Panc1 (cell line): ENCODE results near the gene POU6F1. TPM values are rescaled to one million over a fixed set of nuclear protein-coding genes. Genes with fewer than 3 reads are reported as not detected.

Source experiments
- ATAC-seq: fragments of 200-7000 bp; cut with Tn5 transposase; 2 replicates; pipeline ENCODE4 v1.9.1; 2020; ENCODE audit warnings: mild to moderate bottlenecking, moderate library complexity
- BruUV-seq: library from RNA; stranded (reverse); fragments of 400-500 nt; replicated peaks from 2 replicates; lab custom pipeline; 2021; lab: Mats Ljungman, UMichigan
- CTCF ChIA-PET: fragments of 300-600 bp; sonication (Branson Sonifier 250); formaldehyde crosslinking; loops from one replicate; lab custom pipeline; 2022; ENCODE audit warnings: antibody characterized with exemption; lab: Charles Lee
- POLR2A ChIA-PET: fragments of 300-600 bp; sonication (Branson Sonifier 250); formaldehyde crosslinking; loops from one replicate; lab custom pipeline; 2022; ENCODE audit warnings: antibody characterized with exemption; lab: Charles Lee
- DNase-seq: peaks from one replicate; pipeline ENCODE4 v3.0.0-alpha.2; 2010; ENCODE audit warnings: low read depth, low spot score
- H3K27ac ChIP-seq: 2 replicates; pipeline ENCODE4 v1.5.1; 2011; ENCODE audit warnings: mild to moderate bottlenecking, low read length, inconsistent platforms
- H3K27me3 ChIP-seq: fragments of 200-500 bp; sonication (Bioruptor generic); 2 replicates; pipeline ENCODE4 v1.6.0; 2014; ENCODE audit warnings: low read length, inconsistent platforms; ENCODE audit not compliant: control insufficient read depth, insufficient read depth
- H3K36me3 ChIP-seq: fragments of 200-500 bp; sonication (Bioruptor generic); 2 replicates; pipeline ENCODE4 v1.5.1; 2014; ENCODE audit warnings: inconsistent platforms, mild to moderate bottlenecking, low read length, moderate library complexity; ENCODE audit not compliant: control insufficient read depth, insufficient read depth
- H3K4me1 ChIP-seq: 2 replicates; pipeline ENCODE4 v1.5.1; 2011; ENCODE audit warnings: inconsistent platforms, mild to moderate bottlenecking, low read length, moderate library complexity; ENCODE audit not compliant: control insufficient read depth, insufficient read depth
- H3K4me3 ChIP-seq, 2 experiments: 2 replicates each; pipeline ENCODE4 v1.5.1; 2011 to 2012; ENCODE audit warnings: low read depth in 2 of 2, low read length in 2 of 2, mild to moderate bottlenecking in 2 of 2, inconsistent platforms in 1 of 2, moderate library complexity in 1 of 2
- H3K9me3 ChIP-seq: fragments of 200-500 bp; sonication (Bioruptor generic); 2 replicates; pipeline ENCODE4 v1.5.1; 2014; ENCODE audit warnings: low read depth, mild to moderate bottlenecking, inconsistent platforms, low read length, moderate library complexity; ENCODE audit not compliant: control insufficient read depth, insufficient read depth
- CTCF ChIP-seq: fragments of 450-650 bp; IDR thresholded peaks from 2 replicates; pipeline ENCODE4 v1.5.1; 2017; ENCODE audit warnings: mild to moderate bottlenecking
- POLR2AphosphoS5 ChIP-seq: IDR thresholded peaks from 2 replicates; pipeline ENCODE4 v1.6.1; 2012; ENCODE audit warnings: mild to moderate bottlenecking, low read depth, low read length, moderate library complexity
- REST ChIP-seq, 2 experiments: IDR thresholded peaks; 2 replicates each; pipeline ENCODE4 v1.6.1; 2011 to 2012; ENCODE audit warnings: low read depth in 2 of 2, control low read depth in 1 of 2, low read length in 1 of 2, mild to moderate bottlenecking in 1 of 2, moderate library complexity in 1 of 2; ENCODE audit not compliant: insufficient read depth in 1 of 2
- SIN3A ChIP-seq: IDR thresholded peaks from 2 replicates; pipeline ENCODE4 v1.6.1; 2012; ENCODE audit warnings: low read depth, mild to moderate bottlenecking, low read length, moderate library complexity, borderline replicate concordance; ENCODE audit not compliant: insufficient read depth
- TCF7L2 ChIP-seq: IDR thresholded peaks from 2 replicates; pipeline ENCODE4 v1.6.1; 2011; ENCODE audit warnings: mild to moderate bottlenecking, low read depth, low read length, inconsistent platforms
- in situ Hi-C: cut with HindIII; loops from 2 replicates; pipeline ENCODE4 v1.10.0; 2016; ENCODE audit warnings: low sequenced_read_pairs, low pct_unique_long_range_greater_than_20kb
- intact Hi-C: fragments of 100-400 bp; cut with micrococcal nuclease; formaldehyde crosslinking; loops from one replicate; pipeline ENCODE4 v1.10.0; 2022; ENCODE audit not compliant: unreplicated experiment
- total RNA-seq: library from RNA; stranded (reverse); gene quantifications from one replicate; pipeline ENCODE4 v1.2.1, GENCODE V29; 2021; ENCODE audit not compliant: unreplicated experiment

Gene POU6F1
- total RNA-seq, 1 experiment from 2014 or later = 3.1 TPM

DNA sequence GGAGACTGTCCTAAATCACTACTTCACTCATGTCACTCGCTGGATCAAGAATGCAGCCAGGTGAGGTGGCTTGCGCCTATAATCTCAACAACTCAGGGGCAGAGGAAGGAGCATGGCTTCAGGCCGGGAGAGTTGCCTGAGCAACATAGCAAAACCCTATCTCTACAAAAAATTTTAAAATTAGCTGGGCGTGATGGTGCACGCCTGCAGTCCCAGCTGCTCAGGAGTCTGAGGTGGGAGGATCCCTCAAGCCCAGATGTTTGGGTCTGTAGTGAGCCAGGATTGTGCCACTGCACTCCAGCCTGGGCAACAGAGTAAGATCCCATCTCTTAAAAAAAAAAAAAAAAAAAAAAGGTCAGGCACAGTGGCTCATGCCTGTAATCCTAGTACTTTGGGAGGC is 46.4 kb upstream of the POU6F1 start:
- DNase-seq (no peak), ATAC-seq (no peak)
- ChIA-PET CTCF (interaction anchor here (0.6 to 3.0 kb wide), 3 partner anchors 77 to 273 kb away, joined by 9 to 11 read pairs (median 10); no protein-coding TSS in a partner anchor), POLR2A (no interaction called here)
- BruUV-seq = no TSS peak
- H3K4me3 ChIP-seq = no peak overlapping the region
- H3K27me3 ChIP-seq = no peaks in the 10 kb centered on the region
- TF ChIP-seq SIN3A (no peak), REST (IDR thresholded peaks at IDR 0.05; ENCODE audit: insufficient read depth in 1 of 2, low read depth in 2 of 2, low read length in 1 of 2) (no peak), CTCF (no peak), POLR2AphosphoS5 (no peak), TCF7L2 (no peak)
- no peaks in the 10 kb centered on the region for H3K9me3 ChIP-seq
- H3K4me1 ChIP-seq = no peaks in the 10 kb centered on the region
- in situ Hi-C loops (no loop called here), intact Hi-C loops (no loop called here)
- H3K27ac ChIP-seq = no peak overlapping the region
- H3K36me3 ChIP-seq = no peaks in the 10 kb centered on the region

DNA sequence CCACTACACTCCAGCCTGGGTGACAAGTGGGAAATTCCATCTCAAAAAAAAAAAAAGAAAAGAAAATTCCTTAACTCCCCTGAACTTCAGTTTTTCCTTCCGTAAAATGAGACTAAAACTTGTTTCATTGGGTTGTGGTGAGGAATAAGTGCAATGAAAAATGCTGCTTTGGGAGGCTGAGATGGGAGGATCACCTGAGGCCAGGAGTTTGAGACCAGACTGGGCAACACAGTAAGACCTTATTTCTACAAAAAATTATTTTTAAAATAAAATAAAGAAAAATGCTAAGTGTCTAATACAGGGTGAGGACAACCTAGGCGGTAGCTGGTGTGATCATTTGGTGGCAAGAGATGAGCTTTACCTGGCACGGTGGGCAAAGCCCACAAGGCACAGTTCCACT is 45.5 kb upstream of the POU6F1 start:
- no peak for TF ChIP-seq REST (IDR thresholded peaks at IDR 0.05; ENCODE audit: insufficient read depth in 1 of 2, low read depth in 2 of 2, low read length in 1 of 2)
- TF ChIP-seq TCF7L2 = no peak
- no peak for TF ChIP-seq CTCF
- no peaks in the 10 kb centered on the region for H3K9me3 ChIP-seq
- H3K4me1 ChIP-seq = no peaks in the 10 kb centered on the region
- ATAC-seq (no peak), DNase-seq (no peak)
- POLR2A ChIA-PET = interaction anchor here (0.7 kb wide), 1 partner anchor 18 kb away, joined by 3 read pairs; no protein-coding TSS in a partner anchor
- in situ Hi-C loops = no loop called here
- no peaks in the 10 kb centered on the region for H3K36me3 ChIP-seq
- CTCF ChIA-PET = interaction anchor here (0.6 to 3.0 kb wide), 2 partner anchors 9 to 78 kb away, joined by 3 to 11 read pairs; no protein-coding TSS in a partner anchor
- H3K27ac ChIP-seq = no peak overlapping the region
- BruUV-seq = no TSS peak
- no peaks in the 10 kb centered on the region for H3K27me3 ChIP-seq
- intact Hi-C loops = no loop called here
- H3K4me3 ChIP-seq = no peak overlapping the region
